GM10266 (cell line): ENCODE measurements around the gene MRPL3.

Experiments used
- DNase-seq: peaks from one replicate; pipeline ENCODE4 v3.0.0; 2012; ENCODE audit errors: extremely low spot score
- CTCF ChIP-seq: IDR thresholded peaks from 2 replicates; pipeline ENCODE4 v1.5.1; 2012; ENCODE audit warnings: mild to moderate bottlenecking, low read depth; ENCODE audit not compliant: control insufficient read depth, insufficient read depth; ENCODE audit errors: missing control alignments

The MRPL3 gene

GRCh38 chr3:131484496-131485111 is 18.2 kb downstream of the MRPL3 start:
- DNase-seq, result no peak
- TF ChIP-seq CTCF, result no peak

GRCh38 chr3:131480116-131480515 is 22.7 kb downstream of the MRPL3 start:
- TF ChIP-seq CTCF, result no peak
- no peak for DNase-seq

- no peak for TF ChIP-seq CTCF
- no peak for DNase-seq
These were observed 25.0 kb downstream of the MRPL3 start for GRCh38 chr3:131477813-131478212.

- TF ChIP-seq CTCF, result no peak
These were observed 28.7 kb downstream of the MRPL3 start for GRCh38 chr3:131474115-131474514.

GRCh38 chr3:131470377-131470776 is 32.4 kb downstream of the MRPL3 start:
- no peak for DNase-seq
- TF ChIP-seq CTCF, result no peak

More at GRCh38 chr3:131474115-131474514, 28.7 kb downstream of the MRPL3 start:
- no peak for DNase-seq

GRCh38 chr3:131458653-131459052 is 44.1 kb downstream of the MRPL3 start:
- no peak for TF ChIP-seq CTCF

GRCh38 chr3:131457220-131457619 is 45.6 kb downstream of the MRPL3 start:
- TF ChIP-seq CTCF, result no peak
- DNase-seq, result no peak

More at GRCh38 chr3:131458653-131459052, 44.1 kb downstream of the MRPL3 start:
- DNase-seq, result no peak
